Activated gamma-delta T cell (primary cell): ENCODE measurements around the gene NEGR1.
"Not testable (repeated sequence)": the region's sequence is repeated elsewhere in the genome, so short reads cannot be mapped to it uniquely, and the experiment has no call there.

Experiments
- DNase-seq: peaks from one replicate; lab custom pipeline; 2025; lab: John Stamatoyannopoulos, UW
- total RNA-seq, 2 donors: gene quantifications; one replicate each; lab custom pipeline; 2026; lab: John Stamatoyannopoulos, UW

Gene NEGR1
- 0.31 to 0.39 reads per million in 2 donors for total RNA-seq

DNA sequence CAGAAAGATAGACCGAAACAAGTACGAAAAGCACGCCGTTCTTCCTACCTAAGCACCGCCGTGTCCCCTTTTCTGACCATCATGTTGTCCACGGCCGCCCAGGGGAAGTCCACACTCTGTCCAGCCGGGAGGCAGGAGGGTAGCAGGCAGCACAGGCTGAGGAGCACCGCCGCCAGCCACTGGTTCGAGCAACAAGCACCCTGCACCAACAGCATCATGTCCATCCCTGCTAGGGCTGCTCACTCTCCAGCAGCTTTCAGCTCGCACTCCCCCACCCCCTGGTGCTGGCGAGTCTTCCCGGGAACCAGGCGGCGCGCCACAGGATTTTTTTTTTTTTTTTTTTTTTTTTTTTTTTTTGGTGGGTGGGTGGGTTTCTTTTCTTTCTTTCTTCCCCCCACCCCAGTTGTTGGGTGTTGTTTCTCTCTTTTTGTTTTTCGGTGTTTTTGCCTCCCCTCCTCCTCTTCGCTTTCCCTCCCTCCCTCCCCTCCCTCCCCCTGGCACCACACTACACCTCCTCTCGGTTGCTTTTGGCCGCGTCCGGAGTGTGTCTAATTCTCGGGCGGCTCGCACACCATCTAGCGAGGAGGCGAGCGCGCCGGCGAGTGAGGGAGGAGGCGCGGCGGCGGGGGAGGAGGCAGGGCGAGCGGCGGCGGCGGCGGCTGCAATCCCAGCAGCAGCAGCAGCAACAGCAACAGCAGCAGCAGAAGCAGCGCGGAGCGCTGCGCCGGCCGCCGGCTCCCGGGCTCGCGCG, at the start of gene NEGR1:
Gene NEGR1 (minus strand): TSS at position 269 of the 751 bp plus-strand sequence.
- DNase-seq = no peak

DNA sequence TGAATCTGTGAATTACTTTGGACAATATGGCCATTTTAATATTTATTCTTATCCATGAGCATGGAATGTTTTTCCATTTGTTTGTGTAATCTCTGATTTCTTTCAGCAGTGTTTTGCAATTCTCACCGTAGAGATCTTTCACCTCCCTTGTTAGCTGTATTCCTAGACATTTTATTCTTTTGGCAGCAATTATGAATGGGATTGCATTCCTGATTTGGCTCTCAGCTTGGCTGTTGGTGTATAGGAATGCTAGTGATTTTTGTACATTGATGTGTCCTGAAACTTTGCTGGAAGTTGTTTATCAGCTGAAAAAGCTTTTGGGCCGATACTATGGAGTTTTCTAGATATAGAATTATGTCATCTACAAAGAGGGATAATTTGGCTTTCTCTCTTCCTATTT, 44.2 kb upstream of the NEGR1 start:
- no peak for DNase-seq

DNA sequence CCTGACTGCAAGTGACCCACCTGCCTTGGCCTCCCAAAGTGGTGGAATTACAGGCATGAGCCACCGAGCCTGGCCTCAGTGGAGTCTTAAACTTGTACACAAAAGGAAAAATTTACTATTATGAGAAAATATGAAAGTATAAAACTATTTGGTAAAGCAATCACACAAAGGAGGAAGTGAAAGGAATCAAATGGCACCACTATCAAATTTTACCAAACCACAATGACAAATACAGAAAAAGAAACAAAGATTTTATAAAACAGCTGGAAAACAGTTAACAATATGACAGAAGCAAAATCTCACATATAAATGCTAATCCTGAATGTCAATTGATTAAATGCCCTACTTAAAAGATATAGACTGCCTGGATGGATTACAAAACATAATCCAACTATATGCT, 42.1 kb upstream of the NEGR1 start:
- no peak for DNase-seq

DNA sequence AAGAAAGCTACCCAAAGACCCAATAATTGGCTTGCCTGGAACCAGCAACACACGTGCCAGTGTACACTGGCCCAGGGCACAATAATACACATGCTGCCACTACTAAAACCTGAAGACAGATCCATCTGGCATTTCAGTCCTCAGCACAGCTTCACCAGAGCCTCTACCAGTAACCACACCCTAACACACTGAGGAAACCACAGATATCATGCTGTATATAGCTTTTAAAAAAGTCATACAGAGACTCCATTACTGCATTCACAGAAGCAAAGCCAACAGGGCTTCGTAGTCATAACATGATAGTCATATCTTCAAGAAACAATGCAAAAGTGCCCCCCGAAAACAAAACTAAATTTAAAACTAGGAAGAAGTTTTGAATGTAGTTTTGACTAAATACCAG, 40.6 kb upstream of the NEGR1 start:
- DNase-seq = no peak

DNA sequence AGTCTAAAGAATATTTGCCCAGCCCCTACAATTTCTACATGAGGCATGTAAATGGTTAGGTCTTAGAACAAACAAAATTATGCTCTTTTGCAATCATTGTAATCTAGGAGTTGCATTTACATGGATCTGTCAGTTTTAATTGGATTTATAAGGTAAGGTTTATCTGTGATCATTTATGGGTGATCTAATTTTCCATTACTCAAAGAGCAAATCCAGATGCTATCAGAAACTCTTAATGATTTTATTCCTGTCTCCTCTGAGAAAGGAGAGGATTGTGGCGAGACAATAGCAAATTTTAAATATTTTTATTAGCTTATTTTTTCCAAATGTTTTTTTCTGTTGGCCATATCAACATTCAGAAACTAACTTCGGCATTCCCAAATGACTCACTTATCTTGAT, 14.2 kb upstream of the NEGR1 start:
- DNase-seq = no peak

DNA sequence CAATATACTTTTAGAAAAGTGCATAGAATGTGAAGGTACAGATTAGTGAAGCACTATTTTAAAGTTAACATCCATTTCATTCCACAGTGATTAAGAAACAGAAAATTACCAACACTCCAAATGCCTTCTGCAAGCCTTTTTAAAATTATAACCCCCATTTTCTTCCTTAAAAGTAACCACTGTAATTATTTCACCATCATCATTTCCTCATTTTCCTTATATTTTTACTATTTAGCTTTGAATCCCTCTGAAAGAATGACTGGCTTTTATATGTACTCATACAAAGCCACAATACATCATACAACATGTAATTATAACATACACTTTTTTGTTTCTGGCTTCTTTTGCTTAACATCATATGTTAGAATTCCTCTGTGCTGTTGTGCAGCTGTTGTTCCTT, 6.5 kb upstream of the NEGR1 start:
- DNase-seq = no peak

DNA sequence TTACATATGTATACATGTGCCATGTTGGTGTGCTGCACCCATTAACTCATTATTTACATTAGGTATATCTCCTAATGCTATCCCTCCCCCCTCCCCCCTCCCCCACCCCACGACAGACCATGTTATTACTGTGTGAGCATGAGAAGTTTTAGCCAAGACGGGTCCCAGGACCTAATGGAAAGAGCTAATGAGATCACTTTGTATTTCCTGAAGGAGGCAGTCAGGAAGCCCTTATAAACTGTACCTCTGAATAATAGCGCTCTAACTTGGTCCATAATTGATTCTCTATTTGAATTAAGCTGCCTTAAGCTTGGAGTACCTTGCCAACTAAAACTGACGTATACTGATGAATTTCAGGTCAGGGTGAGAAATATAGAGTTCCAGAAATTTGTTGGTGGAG, 4.1 kb upstream of the NEGR1 start:
- DNase-seq = no peak

DNA sequence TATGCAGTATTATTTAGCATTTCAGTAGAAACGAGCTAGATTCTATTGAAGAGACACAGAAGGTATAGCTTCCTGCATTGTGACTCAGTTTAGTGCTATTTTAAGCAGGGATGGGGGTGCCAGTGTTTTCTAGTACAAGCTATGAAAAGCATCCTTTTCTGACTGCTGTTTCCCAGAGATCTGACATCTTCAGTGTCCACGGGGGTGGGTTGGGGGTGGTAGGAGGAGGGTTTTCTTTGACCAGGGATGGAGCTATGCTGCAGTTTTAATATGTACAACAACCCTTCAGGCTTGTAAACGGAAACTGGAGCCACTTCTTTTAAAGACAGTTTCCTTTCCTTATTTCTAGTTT, 2.7 kb upstream of the NEGR1 start:
- DNase-seq = no peak

DNA sequence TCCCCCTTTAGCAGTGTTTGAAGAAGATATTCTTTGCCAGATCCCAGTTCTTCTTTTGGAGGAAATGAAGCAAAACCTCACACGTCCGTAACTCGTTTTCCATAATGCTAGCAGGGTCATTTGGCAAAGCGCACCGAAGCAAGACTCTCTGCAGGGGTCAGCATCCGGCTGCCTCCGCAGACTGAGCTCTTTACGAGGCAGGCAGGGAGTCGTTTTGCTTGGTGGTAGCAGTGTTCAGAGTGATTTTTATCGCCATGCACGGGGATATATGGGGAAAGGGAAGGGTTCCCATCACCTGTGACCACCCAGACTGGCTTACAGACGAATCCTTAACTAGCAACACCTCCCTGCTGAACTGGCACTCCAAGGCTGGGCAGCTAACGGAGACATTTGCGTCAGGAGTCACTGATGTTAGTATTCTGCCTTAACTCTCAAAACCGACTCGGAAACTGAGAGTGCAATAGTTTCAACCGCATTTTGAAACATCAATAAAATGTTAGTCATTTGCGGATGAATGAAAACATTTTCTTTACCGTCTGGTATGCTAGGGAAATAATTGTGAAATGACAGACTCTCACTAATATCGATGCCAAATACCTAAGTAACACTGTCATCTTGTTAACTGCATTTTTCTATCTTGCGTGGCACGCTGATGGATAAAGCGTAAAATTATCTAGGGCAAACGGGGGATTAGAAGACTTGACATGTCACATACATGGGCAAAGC, 2.2 kb upstream of the NEGR1 start:
- no peak for DNase-seq

DNA sequence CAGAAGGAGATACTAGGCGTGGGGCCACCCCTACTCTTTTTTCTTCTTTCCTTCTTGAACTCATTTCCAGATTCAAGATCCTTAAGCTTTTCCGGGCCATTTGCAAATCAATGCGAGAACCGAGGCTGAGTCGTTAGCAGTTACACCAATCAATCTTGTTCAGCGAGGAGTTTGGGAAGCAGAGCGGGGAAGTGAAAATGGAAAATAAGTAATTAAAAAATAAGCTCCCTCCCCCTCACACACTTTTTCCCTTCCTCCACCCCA, 1.7 kb upstream of the NEGR1 start:
- no peak for DNase-seq

DNA sequence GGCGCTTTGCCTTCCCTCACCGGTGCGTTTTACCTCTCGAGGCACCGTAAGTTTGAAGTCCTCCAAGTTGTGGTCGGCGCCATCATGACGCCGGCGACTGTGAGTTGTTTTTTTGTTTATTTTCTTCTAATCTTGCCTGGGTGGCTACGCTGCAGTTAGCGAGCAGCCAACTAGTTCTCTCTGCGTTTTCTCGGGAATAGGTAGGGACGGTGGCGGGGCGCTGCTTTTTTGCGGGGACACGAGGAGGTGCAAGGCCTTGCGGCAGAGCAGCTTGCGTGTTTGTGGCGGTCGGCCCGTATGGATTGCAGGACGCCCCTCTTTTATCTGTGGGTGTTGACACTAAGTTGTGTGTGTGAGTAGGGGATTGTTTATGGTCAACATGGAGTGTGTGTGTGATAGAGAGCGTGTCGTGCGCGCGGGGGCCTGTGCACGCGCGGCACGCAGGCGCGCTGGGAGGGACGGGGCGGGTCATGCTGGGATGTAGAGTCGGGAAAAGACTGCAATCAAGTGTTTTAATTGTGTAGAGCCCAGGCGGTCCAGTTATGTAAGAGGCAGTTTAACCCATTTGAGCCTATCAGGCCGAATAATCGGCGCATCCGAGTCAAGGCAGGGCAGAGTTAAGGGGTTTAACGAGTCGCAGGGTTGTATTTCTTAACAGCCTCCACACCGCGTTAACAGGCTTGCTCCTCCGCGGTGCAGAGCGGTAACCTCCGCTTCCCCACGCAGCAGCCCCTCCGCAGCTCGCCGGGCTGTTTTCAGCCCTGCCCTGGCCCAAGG, 1.2 kb upstream of the NEGR1 start:
- no peak for DNase-seq

DNA sequence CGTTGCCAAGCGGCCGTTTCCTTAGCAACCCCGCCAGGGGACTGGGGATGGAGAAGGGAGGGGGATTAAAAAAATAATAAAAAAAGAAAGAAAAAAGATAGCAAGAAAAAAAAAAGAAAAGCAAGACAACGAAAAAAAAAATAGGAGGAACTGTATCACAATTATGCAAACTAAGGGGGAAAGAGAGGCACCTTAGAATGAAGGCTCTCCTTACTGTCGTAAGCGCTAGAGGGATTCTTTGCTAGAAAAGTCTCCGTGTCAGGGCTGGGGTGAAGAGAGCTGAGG, 625 bp upstream of the NEGR1 start:
- no peak for DNase-seq

DNA sequence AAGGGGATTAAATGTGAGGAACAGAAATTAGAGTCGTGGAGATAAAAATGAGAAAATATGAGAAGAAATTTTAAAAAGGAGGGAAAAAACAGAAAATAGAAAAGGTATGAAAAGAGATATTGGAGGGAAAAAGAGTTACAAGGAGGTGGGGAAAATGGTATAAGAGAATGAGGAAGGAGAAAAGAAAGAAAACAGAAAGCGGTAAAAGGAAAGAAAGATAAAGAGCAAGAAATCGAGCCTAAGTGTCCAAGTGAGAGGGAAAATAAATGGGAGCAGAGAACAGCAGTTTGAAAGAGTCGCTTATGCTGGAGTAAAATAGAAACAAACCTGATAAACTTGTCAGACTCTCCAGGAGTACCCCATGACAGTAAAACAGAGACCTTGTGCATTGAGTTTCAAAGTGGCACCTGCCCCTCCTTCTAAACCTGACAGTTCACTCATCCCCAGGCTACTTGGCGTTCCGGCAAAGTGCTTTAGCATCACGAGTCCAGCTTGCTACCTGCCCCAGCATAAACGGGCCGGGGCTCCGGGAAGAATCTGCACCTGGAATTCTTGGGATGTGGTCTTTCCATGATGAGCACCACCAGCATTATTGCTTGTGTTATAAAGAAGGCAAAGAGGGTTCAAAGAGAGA, 585 bp downstream of the NEGR1 start:
- no peak for DNase-seq

DNA sequence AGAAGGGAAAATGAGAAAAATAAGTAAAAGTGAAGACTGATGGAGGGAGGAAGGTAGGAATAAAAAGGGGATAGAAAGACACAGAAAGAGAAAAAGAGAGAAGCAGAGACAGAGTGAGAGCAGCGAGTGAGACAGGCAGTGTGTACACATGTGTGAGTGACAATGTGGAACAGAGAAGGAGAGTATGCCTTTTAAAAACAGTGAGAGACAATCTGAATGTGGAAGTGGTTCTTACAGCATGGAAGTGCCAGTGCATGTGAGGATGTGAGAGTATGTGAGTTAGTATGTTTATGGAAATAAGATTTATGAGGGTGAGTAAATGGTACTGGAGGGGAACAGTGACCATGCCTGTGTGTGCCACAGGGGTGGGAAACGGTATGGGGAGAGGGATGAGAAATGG, 1.2 kb downstream of the NEGR1 start:
- DNase-seq = no peak

DNA sequence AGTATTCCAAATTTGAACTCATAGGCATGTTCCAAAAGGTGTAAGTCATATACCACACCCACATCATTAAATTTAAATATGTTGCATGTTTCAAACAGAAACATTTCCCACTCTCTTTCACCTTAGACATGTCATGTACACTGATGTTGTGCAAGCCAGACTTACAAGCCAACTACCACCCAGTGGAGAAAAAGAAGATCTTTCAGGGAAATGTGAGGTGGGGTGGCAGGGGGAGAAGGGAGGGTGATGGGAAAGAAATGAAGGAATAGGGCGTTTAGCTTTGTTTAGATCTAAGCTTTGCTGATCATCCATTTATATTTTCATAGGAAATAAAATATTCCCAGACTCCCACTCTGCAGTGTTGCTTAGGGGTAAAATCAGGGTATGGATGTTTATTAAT, 1.6 kb downstream of the NEGR1 start:
- no peak for DNase-seq

DNA sequence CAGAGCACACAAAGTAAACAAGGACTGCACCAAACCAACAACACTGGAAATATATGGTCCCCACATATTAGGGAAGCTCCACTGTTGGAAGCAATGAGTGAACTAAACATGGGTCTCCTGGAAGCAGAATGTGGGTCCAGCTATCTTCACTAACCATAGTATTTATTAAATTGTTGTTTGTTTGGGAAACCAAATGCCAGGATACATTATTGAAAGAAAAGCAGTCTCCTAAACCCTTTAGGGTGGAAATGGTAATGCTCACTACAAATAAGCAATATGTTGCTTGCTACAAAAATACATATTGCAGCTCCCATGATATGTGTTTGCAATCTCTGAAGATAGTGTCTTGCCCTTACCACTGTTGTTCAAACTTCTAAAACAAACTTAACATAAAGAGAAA, 2.2 kb downstream of the NEGR1 start:
- DNase-seq = no peak

DNA sequence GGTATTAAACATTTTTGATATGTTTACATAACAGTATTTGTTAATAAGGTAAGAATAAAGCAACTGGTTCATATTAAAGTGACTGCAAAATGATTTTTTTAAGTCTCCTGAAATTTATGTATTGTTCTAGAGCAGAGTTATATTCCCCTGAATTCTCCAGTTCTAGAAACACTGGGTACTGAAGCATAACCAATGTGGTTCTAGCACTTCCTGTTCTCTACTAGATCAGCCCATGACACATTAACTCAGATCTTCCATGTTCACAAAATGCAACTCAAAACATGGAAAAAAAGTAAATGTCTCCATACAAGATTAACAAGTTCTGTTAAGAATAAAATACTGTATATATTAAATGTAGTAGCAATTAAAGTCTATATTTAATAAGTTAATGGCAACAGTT, 3.9 kb downstream of the NEGR1 start:
- DNase-seq = no peak

DNA sequence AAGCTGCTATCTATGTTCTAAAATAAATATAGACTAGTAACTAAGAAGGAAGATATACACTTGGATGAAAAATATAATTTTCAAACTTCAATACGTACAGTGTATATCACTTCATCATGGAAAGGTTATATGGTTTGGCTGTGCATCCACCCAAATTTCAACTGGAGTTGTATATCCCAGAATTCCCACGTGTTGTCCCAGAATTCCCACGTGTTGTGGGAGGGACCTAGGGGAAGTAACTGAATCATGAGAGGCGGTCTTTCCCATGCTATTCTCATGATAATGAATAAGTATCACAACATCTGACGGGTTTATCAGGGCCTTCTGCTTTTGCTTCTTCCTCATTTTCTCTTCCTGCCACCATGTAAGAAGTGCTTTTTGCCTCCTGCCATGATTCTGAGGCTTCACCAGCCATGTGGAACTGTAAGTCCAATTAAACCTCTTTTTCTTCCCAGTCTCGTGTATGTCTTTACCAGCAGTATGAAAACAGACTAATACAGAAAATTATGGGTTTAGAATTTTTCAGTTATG, 10.7 kb downstream of the NEGR1 start:
- no peak for DNase-seq

DNA sequence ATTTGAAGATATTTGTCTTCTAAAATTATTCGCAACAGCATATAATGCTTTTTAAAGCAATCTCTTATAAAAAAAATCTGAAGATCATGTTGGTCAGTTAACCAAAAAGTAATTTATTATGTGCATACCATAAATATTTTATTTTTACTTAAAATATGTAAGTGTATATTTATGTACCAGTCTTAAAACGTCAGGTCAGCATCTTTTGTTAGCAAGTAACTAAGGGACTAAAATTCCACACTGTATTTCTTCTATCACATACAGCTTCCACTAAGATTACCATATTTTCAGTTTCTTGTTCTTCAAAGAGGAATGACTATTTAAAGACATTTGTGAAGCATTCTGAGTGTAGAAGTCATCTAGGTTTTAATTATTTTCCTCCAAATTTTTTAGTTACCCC, 19.6 kb downstream of the NEGR1 start:
- no peak for DNase-seq

DNA sequence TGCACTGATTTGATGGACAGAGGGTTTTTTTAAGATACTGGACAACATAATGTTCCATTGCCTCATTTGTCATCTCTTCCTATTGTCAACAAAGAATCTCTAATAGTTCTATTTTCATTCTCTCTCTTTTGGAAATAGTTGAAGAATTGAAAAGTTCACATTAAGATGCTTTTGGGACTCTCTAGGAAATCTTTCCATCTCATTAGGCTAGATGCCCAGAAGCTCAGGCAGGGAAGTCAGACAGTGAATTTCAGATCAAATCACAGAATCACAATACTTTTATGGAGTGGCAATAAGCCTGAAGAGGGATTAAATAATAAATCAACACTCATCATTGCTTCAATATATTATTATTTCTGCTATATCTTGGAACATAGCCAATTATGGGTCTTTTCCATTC, 29.2 kb downstream of the NEGR1 start:
- DNase-seq = no peak

DNA sequence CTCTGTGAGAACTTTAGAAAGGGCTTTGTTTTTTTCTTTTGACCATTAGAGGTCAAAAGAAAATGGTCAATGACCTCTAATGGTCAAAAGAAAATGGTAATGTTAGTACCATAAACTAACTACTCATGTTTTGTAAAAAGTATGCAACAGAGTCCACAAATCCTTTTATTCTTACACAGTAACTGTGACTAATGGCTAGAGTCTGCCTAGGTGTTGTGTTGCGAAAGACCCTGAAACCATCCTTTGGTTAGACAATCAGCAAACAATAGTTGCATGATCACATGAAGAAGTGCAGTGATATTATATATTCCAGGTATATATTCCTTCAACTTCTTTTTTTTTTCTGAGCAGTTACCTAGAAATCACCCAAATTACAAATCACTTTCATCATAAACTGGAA, 40.9 kb downstream of the NEGR1 start:
- no peak for DNase-seq

DNA sequence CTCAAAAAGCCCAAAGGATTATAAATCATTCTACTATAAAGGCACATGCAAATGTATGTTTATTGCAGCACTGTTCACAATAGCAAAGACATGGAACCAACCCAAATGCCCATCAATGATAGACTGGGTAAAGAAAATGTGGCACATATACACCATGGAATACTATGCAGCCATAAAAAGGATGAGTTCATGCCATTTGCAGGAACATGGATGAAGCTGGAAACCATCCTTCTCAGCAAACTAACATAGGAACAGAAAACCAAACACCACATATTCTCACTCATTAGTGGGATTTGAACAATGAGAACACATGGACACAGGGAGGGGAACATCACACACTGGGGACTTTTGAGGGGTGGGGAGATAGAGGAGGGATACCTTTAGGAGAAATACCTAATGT, 46.4 kb downstream of the NEGR1 start:
- DNase-seq = not testable (repeated sequence)

DNA sequence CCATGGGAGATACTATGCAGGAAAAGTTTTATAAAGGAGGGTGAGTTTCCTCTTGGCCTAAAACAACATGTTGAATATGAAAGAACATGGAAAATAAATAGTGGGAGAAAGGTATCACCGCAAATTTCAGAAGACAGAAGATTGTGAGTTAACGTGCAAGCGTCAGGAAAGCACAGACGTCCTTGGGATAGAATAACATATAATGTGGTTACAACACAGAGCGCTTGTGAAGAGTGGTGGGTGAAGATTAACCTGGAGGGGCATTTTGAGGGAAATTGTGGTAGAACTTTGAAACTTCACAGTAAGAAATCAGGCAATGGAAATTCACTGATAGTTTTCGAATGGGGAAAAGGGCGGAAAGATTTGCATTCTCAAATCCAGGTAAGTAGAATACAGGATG, 47.3 kb downstream of the NEGR1 start:
- DNase-seq = no peak
